Fibroblast of lung (primary cell): ENCODE results near the gene CYSTM1. TPM values are rescaled to one million over a fixed set of nuclear protein-coding genes. Genes with fewer than 3 reads are reported as not detected.

Source experiments
- DNase-seq, 2 donors: peaks; one replicate each; pipeline versions ENCODE4 v3.0.0 to v3.0.0-alpha.2; 2010; ENCODE audit warnings: low read depth in 2 of 2
- H2AFZ ChIP-seq: 2 replicates; pipeline ENCODE4 v1.5.1; 2012; ENCODE audit warnings: low read length, control low read depth, inconsistent platforms
- H3K27ac ChIP-seq: 2 replicates; pipeline ENCODE4 v1.5.1; 2011; ENCODE audit warnings: low read length, control low read depth; ENCODE audit not compliant: insufficient read depth
- H3K27me3 ChIP-seq: 2 replicates; pipeline ENCODE4 v1.5.1; 2011; ENCODE audit warnings: mild to moderate bottlenecking, low read length; ENCODE audit not compliant: control insufficient read depth, insufficient read depth
- H3K36me3 ChIP-seq: 2 replicates; pipeline ENCODE4 v1.5.1; 2011; ENCODE audit warnings: low read length; ENCODE audit not compliant: control insufficient read depth, insufficient read depth
- H3K4me1 ChIP-seq: 2 replicates; pipeline ENCODE4 v1.5.1; 2011; ENCODE audit warnings: low read length; ENCODE audit not compliant: control insufficient read depth, insufficient read depth; ENCODE audit errors: extremely low read depth
- H3K4me2 ChIP-seq: 2 replicates; pipeline ENCODE4 v1.5.1; 2011; ENCODE audit warnings: low read length, control low read depth; ENCODE audit not compliant: insufficient read depth; ENCODE audit errors: extremely low read depth
- H3K4me3 ChIP-seq, 4 experiments: fragments of 200-600 bp in 1 of 4; sonication (generic) in 1 of 4; replicated peaks in 1 of 4; 2 replicates each; pipeline ENCODE4 v1.5.1; 2011 to 2016; ENCODE audit warnings: low read length in 4 of 4, low read depth in 3 of 4, mild to moderate bottlenecking in 3 of 4, control low read depth in 2 of 4, inconsistent platforms in 1 of 4, mixed read lengths in 1 of 4; ENCODE audit not compliant: insufficient read depth in 1 of 4; ENCODE audit errors: control extremely low read depth in 1 of 4
- H3K79me2 ChIP-seq: 2 replicates; pipeline ENCODE4 v1.5.1; 2012; ENCODE audit warnings: mild to moderate bottlenecking, low read length, inconsistent platforms; ENCODE audit not compliant: control insufficient read depth, insufficient read depth
- H3K9ac ChIP-seq: 2 replicates; pipeline ENCODE4 v1.5.1; 2011; ENCODE audit warnings: mild to moderate bottlenecking, low read length, control low read depth; ENCODE audit not compliant: insufficient read depth
- H3K9me3 ChIP-seq: 2 replicates; pipeline ENCODE4 v1.5.1; 2012; ENCODE audit warnings: low read depth, low read length; ENCODE audit not compliant: control insufficient read depth, insufficient read depth
- H4K20me1 ChIP-seq: 2 replicates; pipeline ENCODE4 v1.5.1; 2011; ENCODE audit warnings: low read length; ENCODE audit not compliant: control insufficient read depth, insufficient read depth; ENCODE audit errors: extremely low read depth
- EZH2 ChIP-seq: IDR thresholded peaks from 2 replicates; pipeline ENCODE4 v1.5.1; 2012; ENCODE audit warnings: low read length, control low read depth, mild to moderate bottlenecking; ENCODE audit errors: missing control alignments
- polyA plus RNA-seq, 2 donors: library from polyadenylated mRNA; depleted of rRNA in 1 of 2; stranded (reverse) in 1 of 2; unstranded in 1 of 2; fragments of >200 nt; gene quantifications; 2 replicates each; pipeline ENCODE4 v1.2.1, GENCODE V29; 2011 to 2012; ENCODE audit warnings: missing spikeins in 1 of 2
- total RNA-seq: library from RNA; depleted of rRNA; stranded (reverse); fragments of >200 nt; gene quantifications from 2 replicates; pipeline ENCODE4 v1.2.1, GENCODE V29; 2014
- TF ChIP-seq, protein P1 (sequence below), 2 donors: IDR thresholded peaks in 1 of 2; conservative IDR thresholded peaks in 1 of 2; 1 replicate in 1 of 2; 2 replicates in 1 of 2; pipeline ENCODE4 v1.5.1; 2011 to 2012; ENCODE audit warnings: low read length in 2 of 2, control low read depth in 1 of 2, inconsistent platforms in 1 of 2, low read depth in 1 of 2, mild to moderate bottlenecking in 1 of 2

Gene CYSTM1
- total and polyA plus RNA-seq, 2 donors (not counting 1 experiment from before 2014, with no cell fraction given): 24.3 to 35.8 TPM

DNA sequence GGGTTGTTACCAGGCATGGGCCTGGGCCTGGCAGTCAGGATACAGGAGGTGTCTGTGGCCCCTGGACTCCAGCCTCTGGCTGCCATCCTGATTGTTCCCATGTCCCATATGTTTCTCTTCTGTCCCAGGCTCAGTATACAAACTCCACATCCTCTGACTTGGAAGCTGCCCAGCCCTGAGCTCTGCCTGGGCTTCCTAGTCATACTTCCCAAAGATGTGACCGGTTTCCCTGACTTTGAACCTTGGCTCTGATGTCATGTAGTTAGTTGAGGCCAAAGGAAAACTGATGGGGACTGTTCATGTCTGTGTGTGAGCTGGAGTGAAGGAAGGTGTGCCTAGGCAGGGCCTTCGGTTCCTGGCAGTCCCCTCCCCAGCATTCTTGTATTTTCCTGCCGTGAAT lies 50.4 kb downstream of the CYSTM1 start:
- Histone ChIP-seq H3K4me3 (no peak overlapping the region), H3K9me3 (no peaks in the 10 kb centered on the region), H2AFZ (no peak overlapping the region), H3K36me3 (no peaks in the 10 kb centered on the region), H3K4me1 (peaks cover 25% of the 10 kb centered on the region), H4K20me1 (no peaks in the 10 kb centered on the region), H3K9ac (no peak overlapping the region), H3K27ac (no peak overlapping the region), H3K79me2 (no peaks in the 10 kb centered on the region), H3K4me2 (no peak overlapping the region), H3K27me3 (no peaks in the 10 kb centered on the region)
- no peak for DNase-seq
- no peak for TF ChIP-seq EZH2
- TF ChIP-seq, protein P1, sequence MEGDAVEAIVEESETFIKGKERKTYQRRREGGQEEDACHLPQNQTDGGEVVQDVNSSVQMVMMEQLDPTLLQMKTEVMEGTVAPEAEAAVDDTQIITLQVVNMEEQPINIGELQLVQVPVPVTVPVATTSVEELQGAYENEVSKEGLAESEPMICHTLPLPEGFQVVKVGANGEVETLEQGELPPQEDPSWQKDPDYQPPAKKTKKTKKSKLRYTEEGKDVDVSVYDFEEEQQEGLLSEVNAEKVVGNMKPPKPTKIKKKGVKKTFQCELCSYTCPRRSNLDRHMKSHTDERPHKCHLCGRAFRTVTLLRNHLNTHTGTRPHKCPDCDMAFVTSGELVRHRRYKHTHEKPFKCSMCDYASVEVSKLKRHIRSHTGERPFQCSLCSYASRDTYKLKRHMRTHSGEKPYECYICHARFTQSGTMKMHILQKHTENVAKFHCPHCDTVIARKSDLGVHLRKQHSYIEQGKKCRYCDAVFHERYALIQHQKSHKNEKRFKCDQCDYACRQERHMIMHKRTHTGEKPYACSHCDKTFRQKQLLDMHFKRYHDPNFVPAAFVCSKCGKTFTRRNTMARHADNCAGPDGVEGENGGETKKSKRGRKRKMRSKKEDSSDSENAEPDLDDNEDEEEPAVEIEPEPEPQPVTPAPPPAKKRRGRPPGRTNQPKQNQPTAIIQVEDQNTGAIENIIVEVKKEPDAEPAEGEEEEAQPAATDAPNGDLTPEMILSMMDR (conservative IDR thresholded peaks at IDR 0.05 in 1 of 2, IDR thresholded peaks at IDR 0.05 in 1 of 2; ENCODE audit: low read depth in 1 of 2, low read length in 2 of 2): no peak

DNA sequence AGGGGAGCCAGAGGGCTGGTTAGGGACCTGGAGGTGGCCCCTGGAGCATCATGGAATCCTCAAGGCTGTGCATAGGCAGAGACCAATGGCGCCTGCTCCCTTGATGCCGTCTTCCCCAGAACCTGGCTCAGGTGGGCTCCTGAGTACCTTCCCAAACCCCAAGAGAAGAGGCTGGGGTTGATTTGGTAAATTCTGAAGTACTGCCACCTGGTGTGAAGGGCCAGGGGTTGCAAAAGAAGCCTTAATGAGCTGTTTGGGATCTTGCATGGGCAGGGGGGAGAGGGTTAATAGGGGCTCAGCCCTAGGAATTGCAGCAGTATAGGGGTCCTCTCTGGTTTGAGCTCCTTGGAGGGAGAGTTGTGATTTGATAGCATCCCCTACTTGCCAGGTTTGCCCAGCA lies 52.1 kb downstream of the CYSTM1 start:
- Histone ChIP-seq H4K20me1 (no peaks in the 10 kb centered on the region), H3K27me3 (no peaks in the 10 kb centered on the region), H3K4me3 (no peak overlapping the region), H3K4me1 (peaks cover 11% of the 10 kb centered on the region), H3K36me3 (no peaks in the 10 kb centered on the region), H2AFZ (no peak overlapping the region), H3K9me3 (no peaks in the 10 kb centered on the region), H3K79me2 (no peaks in the 10 kb centered on the region), H3K9ac (no peak overlapping the region), H3K4me2 (no peak overlapping the region), H3K27ac (no peak overlapping the region)
- no peak for TF ChIP-seq EZH2
- DNase-seq: no peak

DNA sequence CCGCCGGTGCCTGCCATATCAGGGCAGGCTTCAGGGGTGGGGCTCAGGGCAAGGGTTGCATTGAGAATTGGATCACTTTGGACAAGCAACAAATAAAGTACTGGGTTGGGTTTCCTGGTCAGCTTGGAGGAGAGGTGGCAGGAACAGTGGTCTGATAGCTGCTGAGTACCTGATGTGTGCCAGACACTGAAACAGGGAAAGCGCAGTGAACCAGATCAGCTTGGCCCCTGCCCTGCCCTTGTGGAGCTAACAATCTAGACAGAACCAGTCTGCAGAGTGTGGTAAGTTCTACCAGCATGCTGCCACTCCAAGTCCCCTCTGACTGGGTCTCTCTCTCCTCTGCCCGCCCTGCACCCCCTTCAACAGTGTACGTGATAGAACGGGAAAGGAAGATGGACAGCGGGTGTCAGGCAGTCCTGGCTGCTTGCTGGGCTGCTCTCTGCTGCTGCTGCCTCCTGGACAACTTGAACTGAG lies 53.4 kb downstream of the CYSTM1 start:
- TF ChIP-seq, protein P1 (conservative IDR thresholded peaks at IDR 0.05 in 1 of 2, IDR thresholded peaks at IDR 0.05 in 1 of 2; ENCODE audit: low read depth in 1 of 2, low read length in 2 of 2): no peak
- no peak for TF ChIP-seq EZH2
- H3K27me3 ChIP-seq: no peaks in the 10 kb centered on the region

More for the DNA sequence above, 53.4 kb downstream of the CYSTM1 start:
- peaks cover 3% of the 10 kb centered on the region for H3K4me1 ChIP-seq
- H3K4me3 ChIP-seq: no peak overlapping the region
- no peaks in the 10 kb centered on the region for H3K36me3 ChIP-seq
- no peak overlapping the region for H2AFZ ChIP-seq
- no peaks in the 10 kb centered on the region for H3K79me2 ChIP-seq
- H3K27ac ChIP-seq: no peak overlapping the region
- no peaks in the 10 kb centered on the region for H4K20me1 ChIP-seq
- no peak for DNase-seq
- H3K4me2 ChIP-seq: no peak overlapping the region
- no peak overlapping the region for H3K9ac ChIP-seq
- no peaks in the 10 kb centered on the region for H3K9me3 ChIP-seq
